HUES6 (cell line): ENCODE data around the gene TNS1.

Source experiments
- H3K27ac ChIP-seq: 2 replicates; pipeline ENCODE4 v1.7.0; 2013; ENCODE audit warnings: low read depth, mild to moderate bottlenecking, low read length, inconsistent platforms
- H3K27me3 ChIP-seq: 2 replicates; pipeline ENCODE4 v1.6.1; 2013; ENCODE audit warnings: low read length; ENCODE audit not compliant: control insufficient read depth, insufficient read depth
- H3K36me3 ChIP-seq: 2 replicates; pipeline ENCODE4 v1.6.1; 2013; ENCODE audit warnings: low read length; ENCODE audit not compliant: control insufficient read depth, insufficient read depth
- H3K4me1 ChIP-seq: 2 replicates; pipeline ENCODE4 v1.6.1; 2013; ENCODE audit warnings: low read length; ENCODE audit not compliant: control insufficient read depth, insufficient read depth
- H3K4me3 ChIP-seq: 2 replicates; pipeline ENCODE4 v1.5.1; 2013; ENCODE audit warnings: low read depth, low read length
- H3K9ac ChIP-seq: one replicate; pipeline ENCODE4 v1.6.1; 2013; ENCODE audit warnings: mild to moderate bottlenecking, low read length
- H3K9me3 ChIP-seq: 2 replicates; pipeline ENCODE4 v1.6.1; 2013; ENCODE audit warnings: low read depth, low read length; ENCODE audit not compliant: control insufficient read depth, insufficient read depth

TNS1 gene

GRCh38 chr2:217834744-217835513 is 167.9 kb downstream of the TNS1 start:
- no peaks in the 10 kb centered on the region for H3K9me3 ChIP-seq
- H3K4me3 ChIP-seq = no peak overlapping the region
- 0 out of 2 replicates have a peak, but pooled peaks cover 3% of the 10 kb centered on the region for H3K36me3 ChIP-seq
- H3K27ac ChIP-seq = no peak overlapping the region
- no peaks in the 10 kb centered on the region for H3K27me3 ChIP-seq
- peaks cover 13% of the 10 kb centered on the region; the same call in 1 of the 2 replicates for H3K4me1 ChIP-seq
- H3K9ac ChIP-seq = no peak overlapping the region

GRCh38 chr2:217834057-217834620 is 168.7 kb downstream of the TNS1 start:
- H3K4me1 ChIP-seq = peaks cover 13% of the 10 kb centered on the region; the same call in 1 of the 2 replicates
- H3K27me3 ChIP-seq = no peaks in the 10 kb centered on the region
- H3K36me3 ChIP-seq = 0 out of 2 replicates have a peak, but pooled peaks cover 3% of the 10 kb centered on the region
- no peak overlapping the region for H3K27ac ChIP-seq
- H3K4me3 ChIP-seq = no peak overlapping the region
- H3K9ac ChIP-seq = no peak overlapping the region
- H3K9me3 ChIP-seq = no peaks in the 10 kb centered on the region

- no peak overlapping the region for H3K9ac ChIP-seq
- H3K27ac ChIP-seq = no peak overlapping the region
- no peaks in the 10 kb centered on the region for H3K27me3 ChIP-seq
- H3K36me3 ChIP-seq = 0 out of 2 replicates have a peak, but pooled peaks cover 3% of the 10 kb centered on the region
- no peak overlapping the region for H3K4me3 ChIP-seq
- peaks cover 13% of the 10 kb centered on the region; the same call in 1 of the 2 replicates for H3K4me1 ChIP-seq
- no peaks in the 10 kb centered on the region for H3K9me3 ChIP-seq
Measured at GRCh38 chr2:217833439-217833838, 169.4 kb downstream of the TNS1 start.

- Histone ChIP-seq H3K27me3 (no peaks in the 10 kb centered on the region), H3K4me1 (peaks cover 13% of the 10 kb centered on the region; the same call in 1 of the 2 replicates), H3K9me3 (no peaks in the 10 kb centered on the region), H3K27ac (no peak overlapping the region), H3K36me3 (0 out of 2 replicates have a peak, but pooled peaks cover 3% of the 10 kb centered on the region), H3K9ac (no peak overlapping the region), H3K4me3 (no peak overlapping the region)
Measured at GRCh38 chr2:217832987-217833386, 169.8 kb downstream of the TNS1 start.

- no peak overlapping the region for H3K4me3 ChIP-seq
- peaks cover 9% of the 10 kb centered on the region; the same call in 1 of the 2 replicates for H3K4me1 ChIP-seq
- no peaks in the 10 kb centered on the region for H3K27me3 ChIP-seq
- no peak overlapping the region for H3K9ac ChIP-seq
- 0 out of 2 replicates have a peak, but pooled peaks cover 3% of the 10 kb centered on the region for H3K36me3 ChIP-seq
- no peaks in the 10 kb centered on the region for H3K9me3 ChIP-seq
- H3K27ac ChIP-seq = no peak overlapping the region
Measured at GRCh38 chr2:217832115-217832514, 170.7 kb downstream of the TNS1 start.

- no peak overlapping the region for H3K27ac ChIP-seq
- H3K9ac ChIP-seq = no peak overlapping the region
- no peaks in the 10 kb centered on the region for H3K27me3 ChIP-seq
- H3K36me3 ChIP-seq = 0 out of 2 replicates have a peak, but pooled peaks cover 3% of the 10 kb centered on the region
- H3K4me1 ChIP-seq = 0 out of 2 replicates have a peak, but pooled peaks cover 3% of the 10 kb centered on the region
- no peak overlapping the region for H3K4me3 ChIP-seq
- no peaks in the 10 kb centered on the region for H3K9me3 ChIP-seq
Measured at GRCh38 chr2:217831306-217831705, 171.5 kb downstream of the TNS1 start.

GRCh38 chr2:217830807-217831206 is 172.0 kb downstream of the TNS1 start:
- Histone ChIP-seq H3K27ac (no peak overlapping the region), H3K9ac (no peak overlapping the region), H3K4me1 (no peaks in the 10 kb centered on the region), H3K27me3 (no peaks in the 10 kb centered on the region), H3K9me3 (no peaks in the 10 kb centered on the region), H3K4me3 (no peak overlapping the region), H3K36me3 (0 out of 2 replicates have a peak, but pooled peaks cover 3% of the 10 kb centered on the region)

GRCh38 chr2:217830061-217830460 is 172.7 kb downstream of the TNS1 start:
- Histone ChIP-seq H3K9ac (no peak overlapping the region), H3K27ac (no peak overlapping the region), H3K27me3 (no peaks in the 10 kb centered on the region), H3K9me3 (no peaks in the 10 kb centered on the region), H3K4me3 (no peak overlapping the region), H3K4me1 (no peaks in the 10 kb centered on the region), H3K36me3 (0 out of 2 replicates have a peak, but pooled peaks cover 3% of the 10 kb centered on the region)

GRCh38 chr2:217829420-217829819 is 173.4 kb downstream of the TNS1 start:
- Histone ChIP-seq H3K4me3 (no peak overlapping the region), H3K9ac (no peak overlapping the region)

GRCh38 chr2:217828336-217828735 is 174.5 kb downstream of the TNS1 start:
- Histone ChIP-seq H3K4me3 (no peak overlapping the region), H3K9me3 (no peaks in the 10 kb centered on the region), H3K27ac (no peak overlapping the region), H3K4me1 (no peaks in the 10 kb centered on the region), H3K9ac (no peak overlapping the region), H3K27me3 (no peaks in the 10 kb centered on the region), H3K36me3 (no peaks in the 10 kb centered on the region)

More at GRCh38 chr2:217829420-217829819, 173.4 kb downstream of the TNS1 start:
- Histone ChIP-seq H3K9me3 (no peaks in the 10 kb centered on the region), H3K36me3 (0 out of 2 replicates have a peak, but pooled peaks cover 3% of the 10 kb centered on the region), H3K27ac (no peak overlapping the region), H3K27me3 (no peaks in the 10 kb centered on the region), H3K4me1 (no peaks in the 10 kb centered on the region)
